Stimulated activated CD4-positive, alpha-beta T cell treated with anti-CD3 and anti-CD28 coated beads, TNF-alpha, amount 100 ng/mL, for 24 hours (primary cell): Measurements from ENCODE around the gene SLC16A6.
"Not testable (repeated sequence)": the region's sequence is repeated elsewhere in the genome, so short reads cannot be mapped to it uniquely, and the experiment has no call there.

Experiments
- DNase-seq, 3 experiments: peaks; one replicate each; pipeline ENCODE4 v3.0.0-alpha.2; 2020; ENCODE audit warnings: low read depth in 3 of 3

The SLC16A6 gene

DNA sequence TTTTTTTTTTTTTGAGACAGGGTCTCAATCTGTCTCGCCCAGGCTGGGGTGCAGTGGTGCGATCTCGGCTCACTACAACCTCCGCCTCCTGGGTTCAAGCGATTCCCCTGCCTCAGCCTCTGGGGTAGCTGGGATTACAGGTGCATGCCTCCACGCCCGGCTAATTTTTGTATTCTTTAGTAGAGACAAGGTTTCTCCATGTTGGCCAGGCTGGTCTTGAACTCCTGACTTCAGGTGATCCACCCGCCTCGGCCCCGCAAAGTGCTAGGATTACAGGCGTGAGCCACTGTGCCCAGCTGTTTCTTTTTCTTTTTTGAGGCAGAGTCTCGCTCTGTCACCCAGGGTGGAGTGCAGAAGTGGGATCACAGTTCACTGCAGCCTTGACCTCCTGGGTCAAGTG lies 70.1 kb downstream of the SLC16A6 start:
- not testable (repeated sequence) for DNase-seq

DNA sequence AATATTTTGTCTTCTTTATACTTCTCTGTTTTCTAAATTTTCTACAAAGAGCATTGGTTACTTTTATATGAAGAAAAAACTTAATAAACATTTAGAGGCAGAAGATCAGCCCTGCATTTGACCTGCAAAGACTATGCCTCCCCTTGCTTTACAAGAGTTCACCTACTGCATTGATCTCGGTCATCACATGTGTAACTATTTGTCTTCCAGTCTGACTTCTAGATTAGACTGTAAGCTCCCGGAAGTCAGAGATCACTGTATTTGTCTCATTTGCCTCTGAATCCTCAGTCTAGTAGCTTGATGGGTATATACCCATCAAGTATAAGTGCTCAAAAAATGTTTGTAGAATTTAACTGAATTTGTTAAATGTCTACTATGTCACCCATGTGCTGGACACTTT lies 70.7 kb downstream of the SLC16A6 start:
- DNase-seq, result not testable (repeated sequence)

DNA sequence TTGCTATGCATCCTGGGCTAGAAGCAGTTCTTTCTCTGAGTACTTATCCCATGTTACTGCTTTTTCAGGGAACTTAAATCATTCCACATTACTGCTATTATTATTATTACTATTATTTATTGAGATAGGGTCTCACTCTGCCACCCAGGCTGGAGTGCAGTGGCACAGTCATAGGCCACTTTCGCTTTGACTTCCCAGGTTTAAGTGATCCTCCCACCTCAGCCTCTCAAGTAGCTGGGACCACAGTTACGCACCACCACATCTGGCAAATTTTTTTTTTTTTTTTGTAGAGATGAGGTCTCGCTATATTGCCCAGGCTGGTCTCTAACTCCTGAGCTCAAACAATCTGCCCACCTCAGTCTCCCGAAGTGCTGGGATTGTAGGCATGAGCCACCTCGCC lies 71.5 kb downstream of the SLC16A6 start:
- not testable (repeated sequence) for DNase-seq
